Astrocyte (in vitro differentiated cells and primary cell): ENCODE results near the gene SCYGR3. TPM values are rescaled to one million over a fixed set of nuclear protein-coding genes. Genes with fewer than 3 reads are reported as not detected.

ENCODE experiments used
- DNase-seq: peaks from one replicate; pipeline ENCODE4 v3.0.0-alpha.2; 2010; ENCODE audit warnings: low read depth
- FAIRE-seq: peaks from 2 replicates; lab custom pipeline; 2011; peaks lifted over from hg19 to GRCh38; lab: Jason Lieb, UNC
- H2AFZ ChIP-seq: 2 replicates; pipeline ENCODE4 v1.6.0; 2012; ENCODE audit warnings: low read depth, low read length, inconsistent platforms
- H3K27ac ChIP-seq: 2 replicates; pipeline ENCODE4 v1.5.1; 2011; ENCODE audit warnings: low read depth, low read length, inconsistent platforms
- H3K27me3 ChIP-seq: 2 replicates; pipeline ENCODE4 v1.6.0; 2011; ENCODE audit warnings: low read length, inconsistent platforms; ENCODE audit not compliant: insufficient read depth
- H3K36me3 ChIP-seq: 2 replicates; pipeline ENCODE4 v1.5.1; 2011; ENCODE audit warnings: low read length, inconsistent platforms; ENCODE audit not compliant: insufficient read depth
- H3K4me1 ChIP-seq: 2 replicates; pipeline ENCODE4 v1.5.1; 2011; ENCODE audit warnings: low read length, inconsistent platforms; ENCODE audit not compliant: insufficient read depth
- H3K4me2 ChIP-seq: 2 replicates; pipeline ENCODE4 v1.6.0; 2012; ENCODE audit warnings: low read length, inconsistent platforms
- H3K4me3 ChIP-seq: 2 replicates; pipeline ENCODE4 v1.5.1; 2011; ENCODE audit warnings: low read depth, mild to moderate bottlenecking, low read length, inconsistent platforms; ENCODE audit not compliant: insufficient read depth
- H3K79me2 ChIP-seq: 2 replicates; pipeline ENCODE4 v1.6.0; 2012; ENCODE audit warnings: mild to moderate bottlenecking, low read length, inconsistent platforms; ENCODE audit not compliant: insufficient read depth
- H3K9ac ChIP-seq: 2 replicates; pipeline ENCODE4 v1.6.0; 2012; ENCODE audit warnings: mild to moderate bottlenecking, low read length, inconsistent platforms
- H3K9me3 ChIP-seq: 2 replicates; pipeline ENCODE4 v1.5.1; 2012; ENCODE audit warnings: low read depth, mild to moderate bottlenecking, low read length, inconsistent platforms; ENCODE audit not compliant: insufficient read depth
- H4K20me1 ChIP-seq: 2 replicates; pipeline ENCODE4 v1.6.0; 2012; ENCODE audit warnings: low read length, inconsistent platforms; ENCODE audit not compliant: insufficient read depth
- H3K27ac Mint-ChIP-seq: one replicate; pipeline ENCODE4 v1.8.0; 2021; ENCODE audit warnings: mild to moderate bottlenecking, mixed read lengths; ENCODE audit not compliant: unreplicated experiment
- H3K27me3 Mint-ChIP-seq: one replicate; pipeline ENCODE4 v1.8.0; 2021; ENCODE audit warnings: low read depth, mixed read lengths; ENCODE audit not compliant: unreplicated experiment
- H3K36me3 Mint-ChIP-seq: one replicate; pipeline ENCODE4 v1.8.0; 2021; ENCODE audit warnings: low read depth, mixed read lengths; ENCODE audit not compliant: unreplicated experiment
- H3K4me1 Mint-ChIP-seq: one replicate; pipeline ENCODE4 v1.8.0; 2021; ENCODE audit warnings: low read depth, mixed read lengths; ENCODE audit not compliant: unreplicated experiment
- H3K4me3 Mint-ChIP-seq: one replicate; pipeline ENCODE4 v1.8.0; 2021; ENCODE audit warnings: mild to moderate bottlenecking, moderate library complexity, mixed read lengths; ENCODE audit not compliant: unreplicated experiment
- H3K9me3 Mint-ChIP-seq: one replicate; pipeline ENCODE4 v1.8.0; 2021; ENCODE audit warnings: mild to moderate bottlenecking, mixed read lengths; ENCODE audit not compliant: unreplicated experiment
- EZH2 ChIP-seq: IDR thresholded peaks from 2 replicates; pipeline ENCODE4 v1.6.1; 2012; ENCODE audit warnings: mild to moderate bottlenecking, low read length, inconsistent platforms; ENCODE audit not compliant: insufficient read depth
- total RNA-seq: library from RNA; stranded (reverse); gene quantifications from 2 replicates; pipeline ENCODE4 v1.2.1, GENCODE V29; 2021
- TF ChIP-seq, protein P1 (sequence below): IDR thresholded peaks from 2 replicates; pipeline ENCODE4 v1.5.1; 2011; ENCODE audit warnings: low read depth, mild to moderate bottlenecking, inconsistent platforms, low read length, moderate library complexity; ENCODE audit not compliant: insufficient read depth

The SCYGR3 gene
- total RNA-seq, 1 donor from 2014 or later, result not detected

DNA sequence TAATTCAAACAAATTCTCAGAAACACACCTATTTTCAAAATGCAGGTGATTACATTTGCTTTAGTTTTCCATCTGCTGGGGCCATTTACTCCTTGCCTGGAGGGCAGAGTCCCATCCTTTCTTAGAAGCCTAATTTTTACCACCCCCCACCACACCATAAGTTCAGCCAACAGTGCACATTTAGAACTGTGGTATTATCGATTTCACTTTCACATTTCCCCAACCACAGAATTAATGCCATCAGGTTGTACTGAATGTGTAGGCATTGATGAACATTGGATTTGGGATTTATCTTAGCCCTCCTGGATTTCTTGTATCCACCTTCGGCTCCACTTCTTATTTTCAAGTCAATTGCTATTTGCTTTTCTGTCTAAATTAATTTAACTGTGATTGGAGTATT is 4.5 kb downstream of the SCYGR3 start:
- Histone ChIP-seq H2AFZ (no peak overlapping the region), H3K4me3 (no peak overlapping the region), H3K79me2 (no peaks in the 10 kb centered on the region), H3K9me3 (no peaks in the 10 kb centered on the region), H3K4me1 (no peaks in the 10 kb centered on the region), H3K27me3 (no peaks in the 10 kb centered on the region), H4K20me1 (no peaks in the 10 kb centered on the region), H3K36me3 (no peaks in the 10 kb centered on the region), H3K27ac (no peak overlapping the region), H3K4me2 (no peak overlapping the region), H3K9ac (no peak overlapping the region)
- no peak for DNase-seq
- H3K4me3 Mint-ChIP-seq, result no peak overlapping the region
- FAIRE-seq, result no peak
- TF ChIP-seq, protein P1, sequence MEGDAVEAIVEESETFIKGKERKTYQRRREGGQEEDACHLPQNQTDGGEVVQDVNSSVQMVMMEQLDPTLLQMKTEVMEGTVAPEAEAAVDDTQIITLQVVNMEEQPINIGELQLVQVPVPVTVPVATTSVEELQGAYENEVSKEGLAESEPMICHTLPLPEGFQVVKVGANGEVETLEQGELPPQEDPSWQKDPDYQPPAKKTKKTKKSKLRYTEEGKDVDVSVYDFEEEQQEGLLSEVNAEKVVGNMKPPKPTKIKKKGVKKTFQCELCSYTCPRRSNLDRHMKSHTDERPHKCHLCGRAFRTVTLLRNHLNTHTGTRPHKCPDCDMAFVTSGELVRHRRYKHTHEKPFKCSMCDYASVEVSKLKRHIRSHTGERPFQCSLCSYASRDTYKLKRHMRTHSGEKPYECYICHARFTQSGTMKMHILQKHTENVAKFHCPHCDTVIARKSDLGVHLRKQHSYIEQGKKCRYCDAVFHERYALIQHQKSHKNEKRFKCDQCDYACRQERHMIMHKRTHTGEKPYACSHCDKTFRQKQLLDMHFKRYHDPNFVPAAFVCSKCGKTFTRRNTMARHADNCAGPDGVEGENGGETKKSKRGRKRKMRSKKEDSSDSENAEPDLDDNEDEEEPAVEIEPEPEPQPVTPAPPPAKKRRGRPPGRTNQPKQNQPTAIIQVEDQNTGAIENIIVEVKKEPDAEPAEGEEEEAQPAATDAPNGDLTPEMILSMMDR, result no peak
- no peak for TF ChIP-seq EZH2
- no peaks in the 10 kb centered on the region for H3K36me3 Mint-ChIP-seq
- H3K27me3 Mint-ChIP-seq, result peaks cover 5% of the 10 kb centered on the region
- no peak overlapping the region for H3K27ac Mint-ChIP-seq
- peaks cover 4% of the 10 kb centered on the region for H3K4me1 Mint-ChIP-seq
- H3K9me3 Mint-ChIP-seq, result no peaks in the 10 kb centered on the region

GRCh38 chr2:227608561-227609338 is 5.9 kb downstream of the SCYGR3 start:
- Histone ChIP-seq H3K27ac (no peak overlapping the region), H4K20me1 (no peaks in the 10 kb centered on the region), H3K9me3 (no peaks in the 10 kb centered on the region), H3K4me2 (no peak overlapping the region), H2AFZ (no peak overlapping the region), H3K4me1 (no peaks in the 10 kb centered on the region), H3K79me2 (no peaks in the 10 kb centered on the region), H3K4me3 (no peak overlapping the region), H3K27me3 (no peaks in the 10 kb centered on the region), H3K9ac (no peak overlapping the region), H3K36me3 (no peaks in the 10 kb centered on the region)
- no peaks in the 10 kb centered on the region for H3K9me3 Mint-ChIP-seq
- TF ChIP-seq, protein P1, result no peak
- TF ChIP-seq EZH2, result no peak
- peaks cover 4% of the 10 kb centered on the region for H3K4me1 Mint-ChIP-seq
- H3K36me3 Mint-ChIP-seq, result peaks cover 2% of the 10 kb centered on the region
- DNase-seq (no peak), FAIRE-seq (no peak)
- no peak overlapping the region for H3K4me3 Mint-ChIP-seq
- peaks cover 5% of the 10 kb centered on the region for H3K27me3 Mint-ChIP-seq
- no peak overlapping the region for H3K27ac Mint-ChIP-seq

GRCh38 chr2:227607941-227608340 is 6.7 kb downstream of the SCYGR3 start:
- H2AFZ ChIP-seq, result no peak overlapping the region
- no peaks in the 10 kb centered on the region for H3K4me1 ChIP-seq
- TF ChIP-seq, protein P1, result no peak
- no peak for TF ChIP-seq EZH2
- no peaks in the 10 kb centered on the region for H3K79me2 ChIP-seq
- H3K4me2 ChIP-seq, result no peak overlapping the region
- H3K27me3 Mint-ChIP-seq, result peaks cover 5% of the 10 kb centered on the region
- DNase-seq, result no peak
- H3K9ac ChIP-seq, result no peak overlapping the region
- H3K27ac ChIP-seq, result no peak overlapping the region
- H3K4me1 Mint-ChIP-seq, result peaks cover 4% of the 10 kb centered on the region
- H4K20me1 ChIP-seq, result no peaks in the 10 kb centered on the region
- H3K36me3 ChIP-seq, result no peaks in the 10 kb centered on the region
- FAIRE-seq, result no peak
- no peak overlapping the region for H3K4me3 Mint-ChIP-seq
- no peak overlapping the region for H3K27ac Mint-ChIP-seq
- H3K9me3 Mint-ChIP-seq, result no peaks in the 10 kb centered on the region
- H3K27me3 ChIP-seq, result no peaks in the 10 kb centered on the region
- no peak overlapping the region for H3K4me3 ChIP-seq
- no peaks in the 10 kb centered on the region for H3K9me3 ChIP-seq
- peaks cover 2% of the 10 kb centered on the region for H3K36me3 Mint-ChIP-seq
